ENCODE data around the gene CMTM7.

- TF ChIP-seq, protein P1, sequence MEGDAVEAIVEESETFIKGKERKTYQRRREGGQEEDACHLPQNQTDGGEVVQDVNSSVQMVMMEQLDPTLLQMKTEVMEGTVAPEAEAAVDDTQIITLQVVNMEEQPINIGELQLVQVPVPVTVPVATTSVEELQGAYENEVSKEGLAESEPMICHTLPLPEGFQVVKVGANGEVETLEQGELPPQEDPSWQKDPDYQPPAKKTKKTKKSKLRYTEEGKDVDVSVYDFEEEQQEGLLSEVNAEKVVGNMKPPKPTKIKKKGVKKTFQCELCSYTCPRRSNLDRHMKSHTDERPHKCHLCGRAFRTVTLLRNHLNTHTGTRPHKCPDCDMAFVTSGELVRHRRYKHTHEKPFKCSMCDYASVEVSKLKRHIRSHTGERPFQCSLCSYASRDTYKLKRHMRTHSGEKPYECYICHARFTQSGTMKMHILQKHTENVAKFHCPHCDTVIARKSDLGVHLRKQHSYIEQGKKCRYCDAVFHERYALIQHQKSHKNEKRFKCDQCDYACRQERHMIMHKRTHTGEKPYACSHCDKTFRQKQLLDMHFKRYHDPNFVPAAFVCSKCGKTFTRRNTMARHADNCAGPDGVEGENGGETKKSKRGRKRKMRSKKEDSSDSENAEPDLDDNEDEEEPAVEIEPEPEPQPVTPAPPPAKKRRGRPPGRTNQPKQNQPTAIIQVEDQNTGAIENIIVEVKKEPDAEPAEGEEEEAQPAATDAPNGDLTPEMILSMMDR (IDR thresholded peaks at IDR 0.05): no peak
- no peak for TF ChIP-seq POLR2A (IDR thresholded peaks at IDR 0.05)
Measured at GRCh38 chr3:32360493-32360827, 31.2 kb upstream of the CMTM7 start.

Data from thyroid gland (tissue), 4 donors.